C4-2B (cell line): ENCODE data around the gene MYO1C.

Source experiments
- ZFX ChIP-seq: fragments of 450-650 bp; IDR thresholded peaks from 2 replicates; pipeline ENCODE4 v1.6.1; 2017
- TF ChIP-seq, protein P1 (sequence below): fragments of 450-650 bp; conservative IDR thresholded peaks from 2 replicates; pipeline ENCODE4 v1.5.1; 2017; ENCODE audit warnings: mild to moderate bottlenecking

- TF ChIP-seq, protein P1, sequence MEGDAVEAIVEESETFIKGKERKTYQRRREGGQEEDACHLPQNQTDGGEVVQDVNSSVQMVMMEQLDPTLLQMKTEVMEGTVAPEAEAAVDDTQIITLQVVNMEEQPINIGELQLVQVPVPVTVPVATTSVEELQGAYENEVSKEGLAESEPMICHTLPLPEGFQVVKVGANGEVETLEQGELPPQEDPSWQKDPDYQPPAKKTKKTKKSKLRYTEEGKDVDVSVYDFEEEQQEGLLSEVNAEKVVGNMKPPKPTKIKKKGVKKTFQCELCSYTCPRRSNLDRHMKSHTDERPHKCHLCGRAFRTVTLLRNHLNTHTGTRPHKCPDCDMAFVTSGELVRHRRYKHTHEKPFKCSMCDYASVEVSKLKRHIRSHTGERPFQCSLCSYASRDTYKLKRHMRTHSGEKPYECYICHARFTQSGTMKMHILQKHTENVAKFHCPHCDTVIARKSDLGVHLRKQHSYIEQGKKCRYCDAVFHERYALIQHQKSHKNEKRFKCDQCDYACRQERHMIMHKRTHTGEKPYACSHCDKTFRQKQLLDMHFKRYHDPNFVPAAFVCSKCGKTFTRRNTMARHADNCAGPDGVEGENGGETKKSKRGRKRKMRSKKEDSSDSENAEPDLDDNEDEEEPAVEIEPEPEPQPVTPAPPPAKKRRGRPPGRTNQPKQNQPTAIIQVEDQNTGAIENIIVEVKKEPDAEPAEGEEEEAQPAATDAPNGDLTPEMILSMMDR = no peak
- no peak for TF ChIP-seq ZFX
These were observed 24.1 kb upstream of the MYO1C start, which contains the start of gene INPP5K for GRCh38 chr17:1516388-1517161.
